Uterus (tissue), 4 donors: ENCODE results near the gene CLP1. TPM values are rescaled to one million over a fixed set of nuclear protein-coding genes. Genes with fewer than 3 reads are reported as not detected.
"Not testable (repeated sequence)": the region's sequence is repeated elsewhere in the genome, so short reads cannot be mapped to it uniquely, and the experiment has no call there.

Source experiments
- DNase-seq, 2 donors: peaks; one replicate each; pipeline ENCODE4 v3.0.0-alpha.2; 2019 to 2020
- H3K27ac ChIP-seq, 2 donors: fragments of 200-600 bp; sonication (generic); 1 replicate in 1 of 2; 2 replicates in 1 of 2; pipeline ENCODE4 v1.5.1; 2016 to 2018
- H3K27me3 ChIP-seq, 2 donors: fragments of 200-600 bp; sonication (generic); one replicate each; pipeline ENCODE4 v1.5.1; 2018 to 2019; ENCODE audit warnings: control low read depth in 1 of 2
- H3K36me3 ChIP-seq, 2 donors: fragments of 200-600 bp; sonication (generic); one replicate each; pipeline ENCODE4 v1.5.1; 2019; ENCODE audit warnings: control low read depth in 1 of 2
- H3K4me1 ChIP-seq, 2 donors: fragments of 200-600 bp; sonication (generic); one replicate each; pipeline ENCODE4 v1.5.1; 2018 to 2019; ENCODE audit warnings: control low read depth in 1 of 2
- H3K4me3 ChIP-seq, 2 donors: fragments of 200-600 bp; sonication (generic); 1 replicate in 1 of 2; 2 replicates in 1 of 2; pipeline ENCODE4 v1.5.1; 2018 to 2019; ENCODE audit warnings: mild to moderate bottlenecking in 1 of 2
- H3K9me3 ChIP-seq, 2 donors: fragments of 200-600 bp; sonication (generic); one replicate each; pipeline ENCODE4 v1.5.1; 2019; ENCODE audit warnings: control low read depth in 1 of 2
- POLR2A ChIP-seq, 2 donors: fragments of 450-650 bp; IDR thresholded peaks; one replicate each; pipeline ENCODE4 v1.6.1; 2016; ENCODE audit warnings: antibody characterized with exemption in 2 of 2, mild to moderate bottlenecking in 1 of 2, moderate library complexity in 1 of 2
- intact Hi-C: fragments of 100-400 bp; cut with DNase I; formaldehyde crosslinking; loops from one replicate; pipeline ENCODE4 v1.15.1; 2023; ENCODE audit warnings: low total_unique reads
- total RNA-seq, 4 donors: library from RNA; depleted of rRNA in 3 of 4; stranded (reverse); fragments of >200 nt in 3 of 4; gene quantifications; one replicate each; pipeline versions ENCODE4 v1.1.0 to v1.2.4, GENCODE V29; 2014 to 2023
- TF ChIP-seq, protein P1 (sequence below), 4 experiments: fragments of 200-600 bp in 2 of 4; fragments of 450-650 bp in 2 of 4; sonication (generic) in 2 of 4; IDR thresholded peaks; one replicate each; pipeline ENCODE4 v1.5.1; 2016 to 2019; ENCODE audit warnings: antibody characterized with exemption in 4 of 4, mild to moderate bottlenecking in 2 of 4, moderate library complexity in 1 of 4
- donor health status: DM: yes; HTN: yes; CAD: no.

Gene CLP1
- total RNA-seq, 4 donors from 2014 or later, result 3.1 to 24.4 (median 12.2) TPM

DNA sequence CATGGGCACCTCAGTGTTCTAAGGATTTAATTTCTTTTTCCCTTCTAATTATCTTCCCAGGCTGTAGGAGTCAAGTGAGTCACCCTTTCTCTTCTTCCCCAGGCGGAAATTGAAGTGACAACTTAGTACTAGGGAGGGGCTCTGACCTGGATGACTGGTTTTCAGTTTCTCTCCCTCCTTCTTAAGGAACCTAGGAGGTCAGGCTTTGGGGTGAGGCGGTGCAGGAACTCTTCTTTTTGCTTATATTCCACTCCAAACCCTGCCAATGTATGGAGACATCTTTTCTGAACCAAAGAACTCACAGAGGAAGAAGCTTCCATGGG lies 23.0 kb downstream of the CLP1 start:
- intact Hi-C loops, result no loop called here

DNA sequence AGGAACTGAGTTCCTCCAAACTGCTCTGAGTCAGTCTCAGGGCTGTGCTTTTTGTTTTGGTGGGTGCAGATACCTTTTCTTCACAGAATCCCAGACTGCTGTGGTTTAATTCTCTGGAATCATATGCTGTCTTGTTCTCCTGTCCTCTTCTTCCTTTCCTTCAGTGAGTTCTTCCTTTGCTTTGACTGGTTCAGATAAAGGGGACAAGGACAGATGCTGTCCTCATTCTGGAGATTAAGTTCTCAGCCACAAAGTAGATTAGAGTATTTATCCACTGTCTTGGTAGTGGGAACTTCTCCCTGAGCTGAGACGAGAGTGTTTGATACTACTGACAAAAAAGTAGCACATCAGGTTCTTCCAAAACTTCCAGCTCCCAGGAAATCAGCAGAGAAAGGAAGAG lies 23.6 kb downstream of the CLP1 start:
- Histone ChIP-seq H3K36me3 (no peaks in the 10 kb centered on the region), H3K27ac (no peak overlapping the region), H3K4me1 (no peaks in the 10 kb centered on the region), H3K9me3 (no peaks in the 10 kb centered on the region), H3K4me3 (no peak overlapping the region), H3K27me3 (no peaks in the 10 kb centered on the region)
- no peak for DNase-seq
- intact Hi-C loops, result no loop called here
- TF ChIP-seq POLR2A (IDR thresholded peaks at IDR 0.05), result no peak
- TF ChIP-seq, protein P1, sequence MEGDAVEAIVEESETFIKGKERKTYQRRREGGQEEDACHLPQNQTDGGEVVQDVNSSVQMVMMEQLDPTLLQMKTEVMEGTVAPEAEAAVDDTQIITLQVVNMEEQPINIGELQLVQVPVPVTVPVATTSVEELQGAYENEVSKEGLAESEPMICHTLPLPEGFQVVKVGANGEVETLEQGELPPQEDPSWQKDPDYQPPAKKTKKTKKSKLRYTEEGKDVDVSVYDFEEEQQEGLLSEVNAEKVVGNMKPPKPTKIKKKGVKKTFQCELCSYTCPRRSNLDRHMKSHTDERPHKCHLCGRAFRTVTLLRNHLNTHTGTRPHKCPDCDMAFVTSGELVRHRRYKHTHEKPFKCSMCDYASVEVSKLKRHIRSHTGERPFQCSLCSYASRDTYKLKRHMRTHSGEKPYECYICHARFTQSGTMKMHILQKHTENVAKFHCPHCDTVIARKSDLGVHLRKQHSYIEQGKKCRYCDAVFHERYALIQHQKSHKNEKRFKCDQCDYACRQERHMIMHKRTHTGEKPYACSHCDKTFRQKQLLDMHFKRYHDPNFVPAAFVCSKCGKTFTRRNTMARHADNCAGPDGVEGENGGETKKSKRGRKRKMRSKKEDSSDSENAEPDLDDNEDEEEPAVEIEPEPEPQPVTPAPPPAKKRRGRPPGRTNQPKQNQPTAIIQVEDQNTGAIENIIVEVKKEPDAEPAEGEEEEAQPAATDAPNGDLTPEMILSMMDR (IDR thresholded peaks at IDR 0.05), result no peak

More for the DNA sequence above, 23.0 kb downstream of the CLP1 start:
- DNase-seq, result no peak
- H3K27ac ChIP-seq, result no peak overlapping the region
- no peaks in the 10 kb centered on the region for H3K4me1 ChIP-seq
- H3K36me3 ChIP-seq, result no peaks in the 10 kb centered on the region
- H3K4me3 ChIP-seq, result no peak overlapping the region
- H3K9me3 ChIP-seq, result no peaks in the 10 kb centered on the region
- TF ChIP-seq, protein P1 (IDR thresholded peaks at IDR 0.05), result no peak
- TF ChIP-seq POLR2A (IDR thresholded peaks at IDR 0.05), result no peak
- H3K27me3 ChIP-seq, result no peaks in the 10 kb centered on the region

DNA sequence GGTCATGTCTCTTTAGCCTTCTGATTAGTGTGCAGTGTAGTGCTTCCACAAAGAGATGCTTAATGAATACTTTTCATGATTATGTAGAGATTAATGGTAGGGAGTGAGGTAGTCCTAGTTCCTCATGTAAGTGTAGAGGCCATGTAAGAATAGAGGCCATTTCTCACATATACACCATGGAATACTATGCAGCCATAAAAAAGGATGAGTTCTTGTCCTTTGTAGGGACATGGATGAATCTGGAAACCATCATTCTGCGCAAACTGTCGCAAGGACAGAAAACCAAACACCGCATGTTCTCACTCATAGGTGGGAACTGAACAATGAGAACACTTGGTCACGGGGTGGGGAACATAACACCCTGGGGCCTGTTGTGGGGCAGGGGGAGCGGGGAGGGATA lies 32.9 kb downstream of the CLP1 start:
- H3K4me3 ChIP-seq, DNase-seq, H3K4me1 ChIP-seq, intact Hi-C loops, H3K9me3 ChIP-seq, H3K27ac ChIP-seq, H3K36me3 ChIP-seq, H3K27me3 ChIP-seq: not testable (repeated sequence)

DNA sequence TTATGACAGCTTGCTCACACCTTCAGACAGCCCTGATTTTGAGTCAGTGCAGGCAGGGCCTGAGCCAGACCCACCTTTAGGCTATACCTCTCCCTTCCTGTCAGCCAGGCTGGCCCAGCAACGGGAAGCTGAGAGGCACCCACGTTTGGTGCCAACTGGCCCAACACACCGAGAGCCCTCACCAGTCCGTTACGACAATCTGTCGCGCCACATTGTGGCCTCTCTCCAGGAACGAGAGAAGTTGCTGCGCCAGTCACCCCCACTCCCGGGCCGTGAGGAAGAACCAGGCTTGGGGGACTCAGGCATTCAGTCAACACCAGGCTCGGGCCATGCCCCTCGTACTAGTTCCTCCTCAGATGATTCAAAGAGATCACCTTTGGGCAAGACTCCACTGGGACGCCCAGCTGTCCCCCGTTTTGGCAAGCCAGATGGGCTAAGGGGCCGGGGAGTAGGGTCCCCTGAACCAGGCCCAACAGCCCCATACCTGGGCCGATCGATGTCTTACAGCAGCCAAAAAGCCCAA lies 41.3 kb downstream of the CLP1 start:
- Histone ChIP-seq H3K4me1 (no peaks in the 10 kb centered on the region), H3K27me3 (no peaks in the 10 kb centered on the region), H3K4me3 (no peak overlapping the region), H3K36me3 (no peaks in the 10 kb centered on the region), H3K9me3 (no peaks in the 10 kb centered on the region), H3K27ac (no peak overlapping the region)
- DNase-seq, result no peak
- TF ChIP-seq POLR2A (IDR thresholded peaks at IDR 0.05), result no peak
- TF ChIP-seq, protein P1 (IDR thresholded peaks at IDR 0.05), result no peak
- intact Hi-C loops, result no loop called here

DNA sequence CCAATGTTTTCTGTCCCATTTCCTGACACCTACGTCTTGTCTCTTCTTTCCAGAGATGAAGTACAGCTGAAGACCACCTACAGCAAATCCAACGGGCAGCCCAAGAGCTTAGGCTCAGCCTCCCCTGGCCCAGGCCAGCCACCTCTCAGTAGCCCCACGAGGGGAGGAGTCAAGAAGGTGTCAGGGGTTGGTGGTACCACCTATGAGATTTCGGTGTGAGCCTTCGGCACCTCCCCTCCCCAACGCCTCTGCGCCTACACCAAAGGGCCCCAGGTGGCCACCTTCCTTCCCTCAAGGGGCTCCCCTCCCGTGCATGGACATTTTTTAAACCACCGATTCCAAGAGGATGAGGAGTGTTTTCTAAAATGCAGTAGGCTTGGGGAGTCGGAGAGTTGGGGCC lies 42.3 kb downstream of the CLP1 start:
- DNase-seq, result no peak

More for the DNA sequence above, 42.3 kb downstream of the CLP1 start:
- Histone ChIP-seq H3K4me3 (no peak overlapping the region), H3K27me3 (no peaks in the 10 kb centered on the region), H3K27ac (no peak overlapping the region), H3K9me3 (no peaks in the 10 kb centered on the region), H3K4me1 (no peaks in the 10 kb centered on the region), H3K36me3 (no peaks in the 10 kb centered on the region)
- intact Hi-C loops, result no loop called here
- TF ChIP-seq POLR2A (IDR thresholded peaks at IDR 0.05), result no peak
- TF ChIP-seq, protein P1 (IDR thresholded peaks at IDR 0.05), result no peak
